H9 (cell line): ENCODE measurements around the gene PLSCR2. TPM values are rescaled to one million over a fixed set of nuclear protein-coding genes. Genes with fewer than 3 reads are reported as not detected.
"Not testable (repeated sequence)": the region's sequence is repeated elsewhere in the genome, so short reads cannot be mapped to it uniquely, and the experiment has no call there.

Experiments
- DNase-seq: peaks from one replicate; pipeline ENCODE4 v3.0.0-alpha.2; 2017
- H2AFZ ChIP-seq: one replicate; pipeline ENCODE4 v1.6.1; 2013; ENCODE audit warnings: mild to moderate bottlenecking, low read length, control low read depth, moderate library complexity
- H2AK5ac ChIP-seq: 2 replicates; pipeline ENCODE4 v1.6.1; 2013; ENCODE audit warnings: low read length, control low read depth, mixed read lengths; ENCODE audit not compliant: insufficient read length
- H2BK120ac ChIP-seq: one replicate; pipeline ENCODE4 v1.6.1; 2013; ENCODE audit warnings: low read depth, mild to moderate bottlenecking, low read length, control low read depth, inconsistent platforms; ENCODE audit not compliant: poor library complexity, severe bottlenecking
- H2BK12ac ChIP-seq: 2 replicates; pipeline ENCODE4 v1.6.1; 2013; ENCODE audit warnings: low read length, control low read depth, mixed read lengths, low read depth; ENCODE audit not compliant: insufficient read length
- H2BK15ac ChIP-seq: 2 replicates; pipeline ENCODE4 v1.6.1; 2013; ENCODE audit warnings: low read depth, low read length, control low read depth
- H2BK20ac ChIP-seq: one replicate; pipeline ENCODE4 v1.6.1; 2013; ENCODE audit warnings: low read depth, mild to moderate bottlenecking, low read length, control low read depth, inconsistent platforms; ENCODE audit not compliant: poor library complexity, severe bottlenecking
- H2BK5ac ChIP-seq: 2 replicates; pipeline ENCODE4 v1.6.1; 2013; ENCODE audit warnings: low read length, control low read depth, mixed read lengths; ENCODE audit not compliant: insufficient read length
- H3K14ac ChIP-seq: 2 replicates; pipeline ENCODE4 v1.6.1; 2013; ENCODE audit warnings: low read length, control low read depth; ENCODE audit not compliant: insufficient read depth
- H3K18ac ChIP-seq: 2 replicates; pipeline ENCODE4 v1.6.1; 2013; ENCODE audit warnings: low read depth, mild to moderate bottlenecking, mixed read lengths, low read length, control low read depth; ENCODE audit not compliant: insufficient read length
- H3K23ac ChIP-seq: 2 replicates; pipeline ENCODE4 v1.6.1; 2013; ENCODE audit warnings: low read length, control low read depth, mixed read lengths, low read depth; ENCODE audit not compliant: insufficient read length
- H3K23me2 ChIP-seq: 2 replicates; pipeline ENCODE4 v1.6.1; 2013; ENCODE audit warnings: low read depth, mild to moderate bottlenecking, mixed read lengths, low read length, control low read depth; ENCODE audit not compliant: insufficient read length, poor library complexity, severe bottlenecking
- H3K27ac ChIP-seq: 2 replicates; pipeline ENCODE4 v1.5.1; 2013; ENCODE audit warnings: low read length, control low read depth, mixed read lengths, low read depth; ENCODE audit not compliant: insufficient read length
- H3K27me3 ChIP-seq: 2 replicates; pipeline ENCODE4 v1.6.1; 2013; ENCODE audit warnings: low read length, control low read depth, inconsistent platforms; ENCODE audit not compliant: insufficient read depth
- H3K4ac ChIP-seq: 2 replicates; pipeline ENCODE4 v1.6.1; 2013; ENCODE audit warnings: low read depth, mild to moderate bottlenecking, control low read depth, inconsistent platforms, low read length, moderate library complexity
- H3K4me1 ChIP-seq: 2 replicates; pipeline ENCODE4 v1.6.1; 2013; ENCODE audit warnings: low read length, control low read depth, inconsistent platforms; ENCODE audit not compliant: insufficient read depth
- H3K4me2 ChIP-seq: 2 replicates; pipeline ENCODE4 v1.6.1; 2013; ENCODE audit warnings: low read length, control low read depth, mixed read lengths; ENCODE audit not compliant: insufficient read length, insufficient read depth
- H3K56ac ChIP-seq: 2 replicates; pipeline ENCODE4 v1.6.1; 2013; ENCODE audit warnings: low read depth, mild to moderate bottlenecking, mixed read lengths, low read length, control low read depth; ENCODE audit not compliant: insufficient read length
- H3K79me1 ChIP-seq: 2 replicates; pipeline ENCODE4 v1.6.1; 2013; ENCODE audit warnings: low read depth, mild to moderate bottlenecking, moderate library complexity, low read length, control low read depth, inconsistent platforms; ENCODE audit not compliant: insufficient read depth, poor library complexity, severe bottlenecking
- H3K79me2 ChIP-seq: 2 replicates; pipeline ENCODE4 v1.6.1; 2013; ENCODE audit warnings: low read length, control low read depth, inconsistent platforms; ENCODE audit not compliant: insufficient read depth
- H3K9ac ChIP-seq: 2 replicates; pipeline ENCODE4 v1.6.1; 2013; ENCODE audit warnings: low read length, control low read depth, mixed read lengths; ENCODE audit not compliant: insufficient read length; ENCODE audit errors: extremely low read depth
- H3K9me3 ChIP-seq: one replicate; pipeline ENCODE4 v1.6.1; 2013; ENCODE audit warnings: low read depth, low read length, inconsistent platforms; ENCODE audit not compliant: control insufficient read depth
- H3T11ph ChIP-seq: one replicate; pipeline ENCODE4 v1.6.1; 2013; ENCODE audit warnings: mild to moderate bottlenecking, low read length, control low read depth, inconsistent platforms
- H4K20me1 ChIP-seq: one replicate; pipeline ENCODE4 v1.6.1; 2013; ENCODE audit not compliant: control insufficient read depth, insufficient read length, insufficient read depth
- H4K5ac ChIP-seq: 2 replicates; pipeline ENCODE4 v1.6.1; 2013; ENCODE audit warnings: low read depth, mild to moderate bottlenecking, mixed read lengths, low read length, control low read depth; ENCODE audit not compliant: insufficient read length
- H4K8ac ChIP-seq: replicated peaks from 2 replicates; pipeline ENCODE4 v1.6.1; 2013; ENCODE audit warnings: low read length, control low read depth, mixed read lengths, low read depth; ENCODE audit not compliant: insufficient read length
- H4K91ac ChIP-seq: 2 replicates; pipeline ENCODE4 v1.6.1; 2013; ENCODE audit warnings: low read depth, mild to moderate bottlenecking, moderate library complexity, mixed read lengths, low read length, control low read depth; ENCODE audit not compliant: insufficient read length
- H3K27ac Mint-ChIP-seq, 3 experiments: 2 replicates in 2 of 3; 3 replicates in 1 of 3; pipeline ENCODE4 v1.8.0; 2020 to 2021; ENCODE audit warnings: mixed read lengths in 3 of 3, mild to moderate bottlenecking in 1 of 3, moderate library complexity in 1 of 3
- H3K27me3 Mint-ChIP-seq: 2 replicates; pipeline ENCODE4 v1.8.0; 2021; ENCODE audit warnings: low read depth, mild to moderate bottlenecking, moderate library complexity, mixed read lengths
- H3K36me3 Mint-ChIP-seq, 3 experiments: 2 replicates in 2 of 3; 3 replicates in 1 of 3; pipeline ENCODE4 v1.8.0; 2020 to 2021; ENCODE audit warnings: low read depth in 3 of 3, mixed read lengths in 3 of 3; ENCODE audit not compliant: insufficient read depth in 1 of 3
- H3K4me1 Mint-ChIP-seq, 2 experiments: 2 replicates each; pipeline ENCODE4 v1.8.0; 2020; ENCODE audit warnings: mixed read lengths in 2 of 2
- H3K4me3 Mint-ChIP-seq, 2 experiments: 2 replicates in 1 of 2; 3 replicates in 1 of 2; pipeline ENCODE4 v1.8.0; 2020 to 2021; ENCODE audit warnings: mild to moderate bottlenecking in 2 of 2, mixed read lengths in 2 of 2, moderate library complexity in 1 of 2
- H3K9me3 Mint-ChIP-seq, 2 experiments: 2 replicates in 1 of 2; 3 replicates in 1 of 2; pipeline ENCODE4 v1.8.0; 2020; ENCODE audit warnings: mild to moderate bottlenecking in 2 of 2, mixed read lengths in 2 of 2, moderate library complexity in 1 of 2
- WGBS: extraction: QIAGEN DNeasy Blood & Tissue Kit; methylation state at CpG from one replicate; pipeline ENCODE4 v1.1.7; 2013; ENCODE audit warnings: missing lambda C conversion rate, low lambda C conversion rate, mixed read lengths; ENCODE audit not compliant: insufficient read length; ENCODE audit errors: extremely low coverage; 5-methylcytosine and 5-hydroxymethylcytosine counted together
- total RNA-seq: library from RNA; stranded (reverse); gene quantifications from 2 replicates; pipeline ENCODE4 v1.2.1, GENCODE V29; 2021
- TF ChIP-seq, protein P1 (sequence below): fragments of 200-600 bp; sonication (generic); conservative IDR thresholded peaks from 3 replicates; pipeline ENCODE4 v1.8.0; 2021; ENCODE audit warnings: antibody characterized with exemption, mild to moderate bottlenecking

PLSCR2 gene
- total RNA-seq, 1 experiment from 2014 or later: not detected

DNA sequence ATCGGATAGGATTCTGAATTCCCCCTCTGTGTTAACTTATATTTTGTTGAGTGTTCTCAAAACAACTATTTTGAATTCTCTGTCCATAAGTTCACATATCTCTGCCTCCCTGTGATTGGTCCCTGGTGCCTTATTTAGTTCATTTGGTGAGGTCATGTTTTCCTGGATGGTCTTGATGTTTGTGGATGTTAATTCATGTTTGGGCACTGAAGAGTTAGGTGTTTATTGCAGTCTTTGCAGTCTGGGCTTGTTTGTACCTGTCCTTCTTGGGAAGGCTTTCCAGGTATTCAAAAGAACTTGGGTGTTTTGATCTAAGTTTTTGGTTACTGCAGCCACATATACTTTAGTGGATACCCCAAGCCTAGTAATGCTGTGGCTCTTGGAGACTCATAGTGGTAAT is 23.3 kb downstream of the PLSCR2 start:
- Mint-ChIP-seq H3K4me1 (peaks cover 5% of the 10 kb centered on the region in 2 experiments), H3K9me3 (peaks cover 0 to 7% of the 10 kb centered on the region in 2 experiments; a peak in 2 of 5 replicates), H3K27ac (peak overlapping the region in 1 of 3 experiments; percentile 3; a peak in 2 of 7 replicates), H3K4me3 (no peak overlapping the region), H3K36me3 (peaks cover 0 to 9% (median 1%) of the 10 kb centered on the region in 3 experiments; a peak in 2 of 7 replicates), H3K27me3 (no peaks in the 10 kb centered on the region)
- no peak overlapping the region for H3K23ac ChIP-seq
- H2BK120ac ChIP-seq: no peak overlapping the region
- H4K91ac ChIP-seq: no peak overlapping the region
- H3K18ac ChIP-seq: no peak overlapping the region
- H3K56ac ChIP-seq: no peak overlapping the region
- no CpG with 5 or more reads among the region's 1 CpG for WGBS
- TF ChIP-seq, protein P1, sequence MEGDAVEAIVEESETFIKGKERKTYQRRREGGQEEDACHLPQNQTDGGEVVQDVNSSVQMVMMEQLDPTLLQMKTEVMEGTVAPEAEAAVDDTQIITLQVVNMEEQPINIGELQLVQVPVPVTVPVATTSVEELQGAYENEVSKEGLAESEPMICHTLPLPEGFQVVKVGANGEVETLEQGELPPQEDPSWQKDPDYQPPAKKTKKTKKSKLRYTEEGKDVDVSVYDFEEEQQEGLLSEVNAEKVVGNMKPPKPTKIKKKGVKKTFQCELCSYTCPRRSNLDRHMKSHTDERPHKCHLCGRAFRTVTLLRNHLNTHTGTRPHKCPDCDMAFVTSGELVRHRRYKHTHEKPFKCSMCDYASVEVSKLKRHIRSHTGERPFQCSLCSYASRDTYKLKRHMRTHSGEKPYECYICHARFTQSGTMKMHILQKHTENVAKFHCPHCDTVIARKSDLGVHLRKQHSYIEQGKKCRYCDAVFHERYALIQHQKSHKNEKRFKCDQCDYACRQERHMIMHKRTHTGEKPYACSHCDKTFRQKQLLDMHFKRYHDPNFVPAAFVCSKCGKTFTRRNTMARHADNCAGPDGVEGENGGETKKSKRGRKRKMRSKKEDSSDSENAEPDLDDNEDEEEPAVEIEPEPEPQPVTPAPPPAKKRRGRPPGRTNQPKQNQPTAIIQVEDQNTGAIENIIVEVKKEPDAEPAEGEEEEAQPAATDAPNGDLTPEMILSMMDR: no peak
- no peak overlapping the region for H2BK5ac ChIP-seq
- H3K27ac ChIP-seq: no peak overlapping the region
- no peak overlapping the region for H2AFZ ChIP-seq
- no peaks in the 10 kb centered on the region for H3K79me2 ChIP-seq
- no peak overlapping the region for H2AK5ac ChIP-seq
- no peak for DNase-seq
- no peak overlapping the region for H2BK12ac ChIP-seq
- H3K79me1 ChIP-seq: no peaks in the 10 kb centered on the region
- H3K4me2 ChIP-seq: no peak overlapping the region
- H2BK15ac ChIP-seq: no peak overlapping the region
- H2BK20ac ChIP-seq: no peak overlapping the region
- H4K5ac ChIP-seq: no peak overlapping the region
- H3K4me1 ChIP-seq: no peaks in the 10 kb centered on the region
- no peaks in the 10 kb centered on the region for H4K20me1 ChIP-seq
- H3K14ac ChIP-seq: no peak overlapping the region
- no peaks in the 10 kb centered on the region for H3K9me3 ChIP-seq
- no peaks in the 10 kb centered on the region for H3K23me2 ChIP-seq
- no peak overlapping the region for H3K9ac ChIP-seq
- no peak overlapping the region for H3K4ac ChIP-seq
- H4K8ac ChIP-seq: no peak overlapping the region
- H3T11ph ChIP-seq: no peak overlapping the region
- no peaks in the 10 kb centered on the region for H3K27me3 ChIP-seq

DNA sequence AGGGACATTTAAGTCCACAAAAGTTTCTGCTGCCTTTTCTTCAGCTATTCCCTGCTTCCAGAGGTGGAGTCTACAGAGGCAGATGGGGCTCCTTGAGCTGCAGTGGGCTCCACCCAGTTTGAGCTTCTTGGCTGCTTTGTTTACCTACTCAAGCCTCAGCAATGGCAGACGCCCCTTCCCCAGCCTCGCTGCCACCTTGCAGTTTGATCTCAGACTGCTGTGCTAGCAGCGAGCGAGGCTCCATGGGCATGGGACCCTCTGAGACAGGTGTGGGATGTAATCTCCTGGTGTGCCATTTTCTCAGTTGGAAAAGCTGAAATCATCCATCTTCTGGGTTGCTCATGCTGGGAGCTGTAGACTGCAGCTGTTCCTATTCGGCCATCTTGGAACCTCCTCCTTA is 29.1 kb downstream of the PLSCR2 start:
- not testable (repeated sequence) for H4K5ac ChIP-seq, H2BK15ac ChIP-seq, H2BK12ac ChIP-seq, DNase-seq, H3K27me3 ChIP-seq, H3K79me1 ChIP-seq, H2BK120ac ChIP-seq, H2AK5ac ChIP-seq, H4K8ac ChIP-seq, H2AFZ ChIP-seq, H3K4ac ChIP-seq, H3K14ac ChIP-seq, H3K4me2 ChIP-seq, H3K23me2 ChIP-seq, H2BK5ac ChIP-seq, H3K4me3 Mint-ChIP-seq, H3K9me3 ChIP-seq, H3K36me3 Mint-ChIP-seq, H3K9me3 Mint-ChIP-seq, H3K23ac ChIP-seq, H3K27me3 Mint-ChIP-seq, H3K4me1 Mint-ChIP-seq, H3K56ac ChIP-seq, H3K18ac ChIP-seq, H3T11ph ChIP-seq, H3K27ac ChIP-seq, H3K4me1 ChIP-seq, H3K27ac Mint-ChIP-seq, H3K9ac ChIP-seq, H4K91ac ChIP-seq, H3K79me2 ChIP-seq, H4K20me1 ChIP-seq, H2BK20ac ChIP-seq
- WGBS: no CpG with 5 or more reads among the region's 5 CpGs
